ENCODE data around the gene ATF7IP2. TPM values are rescaled to one million over a fixed set of nuclear protein-coding genes. Genes with fewer than 3 reads are reported as not detected.
A peak's percentile ranks its signal among the peaks of the same experiment; 100 is the strongest.
"Not testable (repeated sequence)": the region's sequence is repeated elsewhere in the genome, so short reads cannot be mapped to it uniquely, and the experiment has no call there.

The ATF7IP2 gene
- total RNA-seq, 4 donors from 2014 or later = 15.5 to 32.8 (median 28.3) TPM

GRCh38 chr16:10362077-10362863 is 23.6 kb upstream of the ATF7IP2 start:
- TF ChIP-seq POLR2A (IDR thresholded peaks at IDR 0.05) (no peak), CTCF (IDR thresholded peaks at IDR 0.05) (no peak)

GRCh38 chr16:10362864-10363197 is 23.0 kb upstream of the ATF7IP2 start:
- H3K4me3 ChIP-seq (replicated peaks in 1 of 3); DNase-seq; H3K36me3 ChIP-seq; H3K4me1 ChIP-seq; H3K27me3 ChIP-seq; intact Hi-C loops (cut with DNase I); H3K27ac ChIP-seq; H3K9me3 ChIP-seq: not testable (repeated sequence)
- 75 to 76% methylated on average over 4 of the region's 4 CpGs for WGBS, 2 donors

More at GRCh38 chr16:10362077-10362863, 23.6 kb upstream of the ATF7IP2 start:
- no peaks in the 10 kb centered on the region for H3K4me1 ChIP-seq
- no peaks in the 10 kb centered on the region for H3K9me3 ChIP-seq
- no peaks in the 10 kb centered on the region for H3K27me3 ChIP-seq
- no peak for DNase-seq
- intact Hi-C loops (cut with DNase I) = no loop called here
- 73 to 75% methylated on average over 9 of the region's 9 CpGs for WGBS, 2 donors
- H3K36me3 ChIP-seq = no peaks in the 10 kb centered on the region
- no peak overlapping the region for H3K4me3 ChIP-seq (replicated peaks in 1 of 3)
- no peak overlapping the region for H3K27ac ChIP-seq

GRCh38 chr16:10366619-10367018 is 19.2 kb upstream of the ATF7IP2 start:
- H3K9me3 ChIP-seq; H3K27ac ChIP-seq; DNase-seq; H3K36me3 ChIP-seq; intact Hi-C loops (cut with DNase I); H3K27me3 ChIP-seq; H3K4me3 ChIP-seq (replicated peaks in 1 of 3); H3K4me1 ChIP-seq: not testable (repeated sequence)
- 93 to 96% methylated on average over 8 of the region's 8 CpGs for WGBS, 2 donors

GRCh38 chr16:10367616-10368188 is 18.2 kb upstream of the ATF7IP2 start:
- intact Hi-C loops (cut with DNase I) = no loop called here
- no peak overlapping the region for H3K27ac ChIP-seq
- H3K27me3 ChIP-seq = no peaks in the 10 kb centered on the region
- no peaks in the 10 kb centered on the region for H3K36me3 ChIP-seq
- TF ChIP-seq CTCF (IDR thresholded peaks at IDR 0.05) (no peak), POLR2A (IDR thresholded peaks at IDR 0.05) (no peak)
- WGBS, 2 donors = 94 to 95% methylated on average over 5 of the region's 5 CpGs
- H3K9me3 ChIP-seq = no peaks in the 10 kb centered on the region
- H3K4me1 ChIP-seq = no peaks in the 10 kb centered on the region
- H3K4me3 ChIP-seq (replicated peaks in 1 of 3) = no peak overlapping the region
- no peak for DNase-seq

GRCh38 chr16:10368969-10369551 is 16.8 kb upstream of the ATF7IP2 start:
- Histone ChIP-seq H3K27ac (no peak overlapping the region), H3K4me3 (replicated peaks in 1 of 3) (no peak overlapping the region), H3K27me3 (no peaks in the 10 kb centered on the region), H3K4me1 (no peaks in the 10 kb centered on the region), H3K36me3 (no peaks in the 10 kb centered on the region), H3K9me3 (no peaks in the 10 kb centered on the region)
- TF ChIP-seq CTCF (IDR thresholded peaks at IDR 0.05) (peak in 3 of 6 experiments; percentile 9 to 20 (median 12)), POLR2A (IDR thresholded peaks at IDR 0.05) (no peak)
- intact Hi-C loops (cut with DNase I) = no loop called here
- DNase-seq = peak; percentile 5
- WGBS, 2 donors = 43 to 60% methylated on average over 2 of the region's 2 CpGs

GRCh38 chr16:10370096-10370726 is 15.7 kb upstream of the ATF7IP2 start:
- Histone ChIP-seq H3K4me3 (replicated peaks in 1 of 3) (no peak overlapping the region), H3K9me3 (no peaks in the 10 kb centered on the region), H3K4me1 (no peaks in the 10 kb centered on the region), H3K27ac (no peak overlapping the region), H3K36me3 (no peaks in the 10 kb centered on the region), H3K27me3 (no peaks in the 10 kb centered on the region)
- no peak for DNase-seq
- WGBS, 2 donors = 54 to 61% methylated on average over 4 of the region's 4 CpGs
- TF ChIP-seq POLR2A (IDR thresholded peaks at IDR 0.05) = no peak
- no peak for TF ChIP-seq CTCF (IDR thresholded peaks at IDR 0.05)
- intact Hi-C loops (cut with DNase I) = no loop called here

Data from thyroid gland (tissue), 4 donors.